Hepatocyte (in vitro differentiated cells): Measurements from ENCODE around the gene ALOX12B. TPM values are rescaled to one million over a fixed set of nuclear protein-coding genes. Genes with fewer than 3 reads are reported as not detected.

Experiments
- DNase-seq: peaks from one replicate; pipeline ENCODE4 v3.0.0-alpha.2; 2016; ENCODE audit warnings: low spot score
- H2AFZ ChIP-seq: fragments of 200-600 bp; sonication (generic); 2 replicates; pipeline ENCODE4 v1.6.0; 2016; ENCODE audit warnings: antibody characterized with exemption, mild to moderate bottlenecking
- H3K27ac ChIP-seq: fragments of 200-600 bp; sonication (generic); 2 replicates; pipeline ENCODE4 v1.5.1; 2016; ENCODE audit warnings: mild to moderate bottlenecking
- H3K27me3 ChIP-seq: fragments of 200-600 bp; sonication (generic); 2 replicates; pipeline ENCODE4 v1.6.1; 2016
- H3K36me3 ChIP-seq: fragments of 200-600 bp; sonication (generic); replicated peaks from 2 replicates; pipeline ENCODE4 v1.5.1; 2016; ENCODE audit warnings: low read depth; ENCODE audit not compliant: insufficient read depth
- H3K4me1 ChIP-seq: fragments of 200-600 bp; sonication (generic); 2 replicates; pipeline ENCODE4 v1.5.1; 2016; ENCODE audit warnings: mild to moderate bottlenecking, moderate library complexity; ENCODE audit not compliant: insufficient read depth
- H3K4me2 ChIP-seq: fragments of 200-600 bp; sonication (generic); 2 replicates; pipeline ENCODE4 v1.6.0; 2016
- H3K4me3 ChIP-seq: fragments of 200-600 bp; sonication (generic); 2 replicates; pipeline ENCODE4 v1.5.1; 2016; ENCODE audit warnings: mild to moderate bottlenecking
- H3K79me2 ChIP-seq: fragments of 200-600 bp; sonication (generic); 2 replicates; pipeline ENCODE4 v1.6.0; 2017; ENCODE audit warnings: mild to moderate bottlenecking
- H3K9me2 ChIP-seq: fragments of 200-600 bp; sonication (generic); replicated peaks from 2 replicates; pipeline ENCODE4 v1.6.0; 2017; ENCODE audit warnings: mild to moderate bottlenecking; ENCODE audit not compliant: insufficient read depth
- H3K9me3 ChIP-seq: fragments of 200-600 bp; sonication (generic); 2 replicates; pipeline ENCODE4 v1.5.1; 2016; ENCODE audit warnings: low read depth, mild to moderate bottlenecking
- H4K20me1 ChIP-seq: fragments of 200-600 bp; sonication (generic); 2 replicates; pipeline ENCODE4 v1.6.0; 2016; ENCODE audit warnings: mild to moderate bottlenecking; ENCODE audit not compliant: insufficient read depth, poor library complexity, severe bottlenecking
- EZH2 ChIP-seq: fragments of 200-600 bp; sonication (generic); IDR thresholded peaks from 2 replicates; pipeline ENCODE4 v1.6.1; 2016; ENCODE audit warnings: antibody characterized with exemption, mild to moderate bottlenecking, borderline replicate concordance
- EZH2phosphoT487 ChIP-seq: fragments of 200-600 bp; sonication (generic); IDR thresholded peaks from one replicate; pipeline ENCODE4 v1.6.1; 2018; ENCODE audit warnings: antibody characterized with exemption, mild to moderate bottlenecking, low read depth, moderate library complexity; ENCODE audit not compliant: unreplicated experiment, severe bottlenecking
- WGBS: methylation state at CpG from one replicate; pipeline ENCODE4 v1.1.6; 2016; ENCODE audit warnings: low lambda C conversion rate; ENCODE audit errors: missing lambda C conversion rate; 5-methylcytosine and 5-hydroxymethylcytosine counted together
- polyA plus RNA-seq: library from polyadenylated mRNA; unstranded; fragments of >200 nt; fragmentation: Nextera tagmentation; extraction: Ambion mirVana; gene quantifications from 2 replicates; pipeline ENCODE4 v1.2.1, GENCODE V29; 2016
- total RNA-seq: library from RNA; depleted of rRNA; stranded (reverse); fragments of >200 nt; gene quantifications from 2 replicates; pipeline ENCODE4 v1.2.3, GENCODE V29; 2014
- TF ChIP-seq, protein P1 (sequence below): fragments of 200-600 bp; sonication (generic); IDR thresholded peaks from 2 replicates; pipeline ENCODE4 v1.5.1; 2016; ENCODE audit warnings: antibody characterized with exemption, mild to moderate bottlenecking; ENCODE audit not compliant: poor library complexity

The ALOX12B gene
- total and polyA plus RNA-seq, 2 experiments from 2014 or later: 1.8 to 2.0 TPM

DNA sequence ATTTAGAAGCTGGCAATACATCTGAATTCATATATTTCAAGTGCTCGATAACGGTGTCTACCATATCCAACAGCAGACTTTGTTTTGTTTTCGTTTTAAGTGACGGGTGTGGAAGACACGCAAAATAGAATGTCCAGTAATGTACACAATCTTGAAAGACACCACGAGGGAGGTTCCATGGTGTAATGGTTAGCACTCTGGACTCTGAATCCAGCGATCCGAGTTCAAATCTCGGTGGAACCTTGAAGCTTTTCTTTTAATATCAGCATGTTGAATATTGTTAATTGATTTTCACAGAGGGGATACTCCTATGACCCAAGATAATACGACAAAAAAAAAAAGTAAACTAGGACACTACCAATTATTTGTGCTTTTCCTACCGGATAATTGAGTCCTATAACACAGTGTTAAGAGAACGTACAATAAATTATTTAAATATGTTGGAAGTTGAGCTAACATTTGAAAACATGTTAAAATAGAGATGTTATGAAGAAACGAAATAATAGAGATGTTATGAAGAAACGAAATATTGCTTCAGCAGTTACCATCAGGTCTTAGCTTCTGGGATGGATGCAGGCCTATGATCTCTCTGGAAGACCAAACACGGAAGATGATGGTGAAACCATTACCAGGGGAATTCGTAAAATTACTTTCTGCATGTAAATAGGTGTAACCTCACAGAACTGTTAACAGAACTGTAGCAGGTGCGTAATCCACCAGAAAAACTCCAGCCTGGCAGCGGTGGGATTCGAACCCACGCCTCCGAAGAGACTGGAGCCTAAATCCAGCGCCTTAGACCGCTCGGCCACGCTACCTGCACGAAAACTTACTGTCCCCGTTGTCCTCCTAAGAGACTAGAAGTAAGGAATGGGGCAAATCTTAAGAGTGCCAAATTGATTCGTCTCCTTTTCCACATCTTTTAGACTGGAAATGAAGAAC lies 32.3 kb upstream of the ALOX12B start:
- H3K4me3 ChIP-seq: peak overlapping the region; percentile 48
- WGBS: 2% methylated on average over 28 of the region's 28 CpGs
- no peaks in the 10 kb centered on the region for H3K79me2 ChIP-seq
- no peaks in the 10 kb centered on the region for H3K9me3 ChIP-seq
- peak overlapping the region; percentile 88 for H3K4me2 ChIP-seq
- H4K20me1 ChIP-seq: no peaks in the 10 kb centered on the region
- H2AFZ ChIP-seq: no peak overlapping the region
- peaks cover 42% of the 10 kb centered on the region for H3K27me3 ChIP-seq
- DNase-seq: peak; percentile 91
- no peaks in the 10 kb centered on the region for H3K9me2 ChIP-seq
- H3K4me1 ChIP-seq: peaks cover 24% of the 10 kb centered on the region
- peak overlapping the region; percentile 91 for H3K27ac ChIP-seq
- TF ChIP-seq, protein P1, sequence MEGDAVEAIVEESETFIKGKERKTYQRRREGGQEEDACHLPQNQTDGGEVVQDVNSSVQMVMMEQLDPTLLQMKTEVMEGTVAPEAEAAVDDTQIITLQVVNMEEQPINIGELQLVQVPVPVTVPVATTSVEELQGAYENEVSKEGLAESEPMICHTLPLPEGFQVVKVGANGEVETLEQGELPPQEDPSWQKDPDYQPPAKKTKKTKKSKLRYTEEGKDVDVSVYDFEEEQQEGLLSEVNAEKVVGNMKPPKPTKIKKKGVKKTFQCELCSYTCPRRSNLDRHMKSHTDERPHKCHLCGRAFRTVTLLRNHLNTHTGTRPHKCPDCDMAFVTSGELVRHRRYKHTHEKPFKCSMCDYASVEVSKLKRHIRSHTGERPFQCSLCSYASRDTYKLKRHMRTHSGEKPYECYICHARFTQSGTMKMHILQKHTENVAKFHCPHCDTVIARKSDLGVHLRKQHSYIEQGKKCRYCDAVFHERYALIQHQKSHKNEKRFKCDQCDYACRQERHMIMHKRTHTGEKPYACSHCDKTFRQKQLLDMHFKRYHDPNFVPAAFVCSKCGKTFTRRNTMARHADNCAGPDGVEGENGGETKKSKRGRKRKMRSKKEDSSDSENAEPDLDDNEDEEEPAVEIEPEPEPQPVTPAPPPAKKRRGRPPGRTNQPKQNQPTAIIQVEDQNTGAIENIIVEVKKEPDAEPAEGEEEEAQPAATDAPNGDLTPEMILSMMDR: no peak
- TF ChIP-seq EZH2phosphoT487 (no peak), EZH2 (no peak)
- no peaks in the 10 kb centered on the region for H3K36me3 ChIP-seq

DNA sequence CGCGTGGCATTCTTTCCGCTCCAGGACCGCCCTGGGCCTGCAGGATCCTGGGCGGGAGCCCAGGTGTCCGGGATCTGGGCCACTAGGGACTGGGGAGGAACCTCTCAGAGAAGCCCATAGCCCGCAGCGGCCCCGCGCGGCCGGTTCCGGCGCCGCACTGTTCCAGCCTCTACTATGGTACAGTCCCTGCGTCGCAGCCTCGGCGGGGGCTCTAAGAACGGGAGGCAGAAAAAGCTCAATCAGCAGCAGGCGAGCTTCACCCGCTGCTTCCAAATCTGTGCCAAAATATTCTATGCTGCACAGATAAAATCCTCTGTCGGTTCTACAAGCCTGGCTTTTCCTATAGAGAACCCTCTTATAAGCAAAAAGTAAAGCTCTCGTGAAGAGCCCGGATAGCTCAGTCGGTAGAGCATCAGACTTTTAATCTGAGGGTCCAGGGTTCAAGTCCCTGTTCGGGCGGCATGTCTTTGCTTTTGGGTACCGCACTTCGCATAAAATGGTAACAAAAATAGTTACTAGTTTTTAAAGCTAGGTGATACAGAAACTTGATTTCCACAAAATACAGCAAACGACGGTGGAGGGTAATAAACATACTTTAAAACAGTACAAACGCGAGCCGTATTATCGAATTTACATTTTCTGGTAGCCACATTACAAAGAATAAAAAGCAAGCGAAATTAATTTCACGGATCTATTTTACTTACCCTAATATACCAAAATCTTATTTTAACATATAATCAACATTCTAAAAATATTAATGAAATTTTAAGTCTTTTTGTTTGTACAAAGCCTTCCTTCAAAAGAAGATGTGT lies 31.5 kb upstream of the ALOX12B start:
- H3K27ac ChIP-seq: peak overlapping the region; percentile 91
- H3K27me3 ChIP-seq: peaks cover 39% of the 10 kb centered on the region
- peak overlapping the region; percentile 88 for H3K4me2 ChIP-seq
- H4K20me1 ChIP-seq: no peaks in the 10 kb centered on the region
- H3K79me2 ChIP-seq: no peaks in the 10 kb centered on the region
- H3K4me1 ChIP-seq: peaks cover 15% of the 10 kb centered on the region
- H3K9me3 ChIP-seq: no peaks in the 10 kb centered on the region
- peak overlapping the region; percentile 14 for H2AFZ ChIP-seq
- H3K4me3 ChIP-seq: peak overlapping the region; percentile 48
- H3K9me2 ChIP-seq: no peaks in the 10 kb centered on the region
- no peak for TF ChIP-seq EZH2phosphoT487
- TF ChIP-seq EZH2: no peak
- TF ChIP-seq, protein P1: peak; percentile 94
- peak; percentile 94 for DNase-seq
- 1% methylated on average over 38 of the region's 38 CpGs for WGBS
- no peaks in the 10 kb centered on the region for H3K36me3 ChIP-seq

GRCh38 chr17:8117980-8118768 lies 30.7 kb upstream of the ALOX12B start, which contains the start of gene ALOXE3:
TSS of gene ALOXE3 (minus strand) at chr17:8118514. CDS start at chr17:8117990, 524 bp downstream.
- no peaks in the 10 kb centered on the region for H4K20me1 ChIP-seq
- peak within 1 kb of the TSS; percentile 48 for H3K4me3 ChIP-seq
- H3K9me3 ChIP-seq: no peaks in the 10 kb centered on the region
- H2AFZ ChIP-seq: peak within 1 kb of the TSS; percentile 30
- 1% methylated on average over 33 of the region's 33 CpGs for WGBS
- H3K27ac ChIP-seq: peak within 1 kb of the TSS; percentile 91
- H3K4me1 ChIP-seq: peaks cover 7% of the 10 kb centered on the region
- peaks cover 32% of the 10 kb centered on the region for H3K27me3 ChIP-seq
- TF ChIP-seq EZH2phosphoT487 (no peak), EZH2 (no peak)
- TF ChIP-seq, protein P1: no peak
- H3K4me2 ChIP-seq: peak within 1 kb of the TSS; percentile 88
- H3K79me2 ChIP-seq: no peaks in the 10 kb centered on the region
- DNase-seq: peak; percentile 87
- no peaks in the 10 kb centered on the region for H3K9me2 ChIP-seq
- no peaks in the 10 kb centered on the region for H3K36me3 ChIP-seq
